Stimulated activated CD4-positive, alpha-beta T cell treated with anti-CD3 and anti-CD28 coated beads, Interleukin-4, amount 100 ng/mL, for 48 hours (primary cell): ENCODE results near the gene CD6.

Experiments
- DNase-seq, 2 donors: peaks; one replicate each; pipeline ENCODE4 v3.0.0-alpha.2; 2020; ENCODE audit warnings: low read depth in 2 of 2

The CD6 gene

GRCh38 chr11:61010466-61011228, 39.2 kb downstream of the CD6 start:
- DNase-seq, result no peak

- DNase-seq, result no peak
Measured at GRCh38 chr11:61011229-61011870, 39.9 kb downstream of the CD6 start.

- no peak for DNase-seq
Measured at GRCh38 chr11:61011950-61012736, 40.7 kb downstream of the CD6 start.

GRCh38 chr11:61012737-61013215, 41.3 kb downstream of the CD6 start:
- DNase-seq, result no peak

- DNase-seq, result no peak
Measured at GRCh38 chr11:61018059-61018458, 46.6 kb downstream of the CD6 start.

- DNase-seq, result no peak
Measured at GRCh38 chr11:61019037-61019831, 47.8 kb downstream of the CD6 start.

GRCh38 chr11:61019832-61020405, 48.4 kb downstream of the CD6 start:
- no peak for DNase-seq

GRCh38 chr11:61020551-61021235, 49.2 kb downstream of the CD6 start:
- no peak for DNase-seq

- DNase-seq, result peak; percentile 71 to 76
Measured at GRCh38 chr11:61021661-61022212, 50.3 kb downstream of the CD6 start.

- DNase-seq, result no peak
Measured at GRCh38 chr11:61022311-61023085, 51.0 kb downstream of the CD6 start.

- DNase-seq, result peak in 1 of 2 donors; percentile 57
Measured at GRCh38 chr11:61023086-61023965, 51.8 kb downstream of the CD6 start.

- DNase-seq, result no peak
Measured at GRCh38 chr11:61023966-61024295, 52.5 kb downstream of the CD6 start.

GRCh38 chr11:61024938-61025820, 53.7 kb downstream of the CD6 start:
- no peak for DNase-seq

GRCh38 chr11:61025821-61026120, 54.3 kb downstream of the CD6 start:
- no peak for DNase-seq

GRCh38 chr11:61026121-61027031, 54.9 kb downstream of the CD6 start:
- DNase-seq, result no peak

GRCh38 chr11:61027141-61027840, 55.8 kb downstream of the CD6 start:
- no peak for DNase-seq
